Chondrocyte (in vitro differentiated cells): Measurements from ENCODE around the gene SLC16A8. TPM values are rescaled to one million over a fixed set of nuclear protein-coding genes. Genes with fewer than 3 reads are reported as not detected.

Experiments
- DNase-seq: peaks from one replicate; pipeline ENCODE4 v3.0.0; 2021; ENCODE audit warnings: mixed read lengths, low spot score
- H3K27ac Mint-ChIP-seq: one replicate; pipeline ENCODE4 v1.8.0; 2021; ENCODE audit warnings: mild to moderate bottlenecking, moderate library complexity, mixed read lengths; ENCODE audit not compliant: unreplicated experiment
- H3K27me3 Mint-ChIP-seq: 2 replicates; pipeline ENCODE4 v1.8.0; 2021; ENCODE audit warnings: low read depth, mixed read lengths
- H3K36me3 Mint-ChIP-seq: 2 replicates; pipeline ENCODE4 v1.8.0; 2021; ENCODE audit warnings: low read depth, mixed read lengths
- H3K4me1 Mint-ChIP-seq: 2 replicates; pipeline ENCODE4 v1.8.0; 2021; ENCODE audit warnings: low read depth, mild to moderate bottlenecking, mixed read lengths
- H3K4me3 Mint-ChIP-seq: one replicate; pipeline ENCODE4 v1.8.0; 2021; ENCODE audit warnings: mild to moderate bottlenecking, moderate library complexity, mixed read lengths; ENCODE audit not compliant: unreplicated experiment
- H3K9me3 Mint-ChIP-seq: 2 replicates; pipeline ENCODE4 v1.8.0; 2021; ENCODE audit warnings: low read depth, mixed read lengths
- total RNA-seq: library from RNA; stranded (reverse); gene quantifications from 3 replicates; pipeline ENCODE4 v1.2.1, GENCODE V29; 2021
- TF ChIP-seq, protein P1 (sequence below): fragments of 200-600 bp; sonication (generic); IDR thresholded peaks from 2 replicates; pipeline ENCODE4 v1.5.0; 2021; ENCODE audit warnings: antibody characterized with exemption, mild to moderate bottlenecking, moderate library complexity

SLC16A8 gene
- total RNA-seq, 1 donor from 2014 or later, result 0.50 TPM

DNA sequence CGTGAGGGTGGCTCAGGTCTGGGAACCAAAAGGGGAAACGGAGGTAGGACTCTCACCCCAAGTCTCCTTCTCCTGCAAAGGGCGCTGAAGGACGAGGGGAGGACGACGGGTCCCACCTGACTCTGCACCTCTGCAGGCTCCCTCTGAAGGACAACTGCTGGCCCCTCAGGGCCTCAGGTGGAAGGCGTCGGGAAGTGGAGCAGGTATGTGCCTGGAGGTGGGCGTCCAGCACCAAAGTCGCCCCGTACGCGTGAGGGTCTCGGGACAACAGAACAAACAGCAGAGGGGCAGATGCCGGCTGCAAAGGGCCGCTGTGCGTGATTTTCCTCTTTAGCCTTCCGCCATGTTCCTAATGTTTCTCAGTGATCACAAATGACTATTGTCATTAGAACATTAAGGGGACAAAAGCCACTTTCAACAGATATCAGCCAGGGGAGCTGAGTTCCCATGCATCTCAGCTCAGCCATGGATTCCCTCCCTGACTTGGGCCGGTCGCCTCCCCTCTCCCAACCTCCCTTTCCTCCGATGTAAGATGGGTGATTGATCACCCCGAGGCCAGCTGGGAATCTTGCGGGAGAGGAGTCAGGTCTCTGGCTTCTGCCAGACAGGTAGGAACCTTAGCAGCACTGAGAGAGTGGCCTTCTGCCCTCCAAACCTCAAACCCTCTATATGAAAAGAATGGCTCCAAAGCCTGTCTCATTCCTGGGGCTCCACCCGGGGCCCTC is 836 bp downstream of the SLC16A8 start:
- TF ChIP-seq, protein P1, sequence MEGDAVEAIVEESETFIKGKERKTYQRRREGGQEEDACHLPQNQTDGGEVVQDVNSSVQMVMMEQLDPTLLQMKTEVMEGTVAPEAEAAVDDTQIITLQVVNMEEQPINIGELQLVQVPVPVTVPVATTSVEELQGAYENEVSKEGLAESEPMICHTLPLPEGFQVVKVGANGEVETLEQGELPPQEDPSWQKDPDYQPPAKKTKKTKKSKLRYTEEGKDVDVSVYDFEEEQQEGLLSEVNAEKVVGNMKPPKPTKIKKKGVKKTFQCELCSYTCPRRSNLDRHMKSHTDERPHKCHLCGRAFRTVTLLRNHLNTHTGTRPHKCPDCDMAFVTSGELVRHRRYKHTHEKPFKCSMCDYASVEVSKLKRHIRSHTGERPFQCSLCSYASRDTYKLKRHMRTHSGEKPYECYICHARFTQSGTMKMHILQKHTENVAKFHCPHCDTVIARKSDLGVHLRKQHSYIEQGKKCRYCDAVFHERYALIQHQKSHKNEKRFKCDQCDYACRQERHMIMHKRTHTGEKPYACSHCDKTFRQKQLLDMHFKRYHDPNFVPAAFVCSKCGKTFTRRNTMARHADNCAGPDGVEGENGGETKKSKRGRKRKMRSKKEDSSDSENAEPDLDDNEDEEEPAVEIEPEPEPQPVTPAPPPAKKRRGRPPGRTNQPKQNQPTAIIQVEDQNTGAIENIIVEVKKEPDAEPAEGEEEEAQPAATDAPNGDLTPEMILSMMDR, result no peak
- DNase-seq, result peak; percentile 83
- no peaks in the 10 kb centered on the region for H3K27me3 Mint-ChIP-seq
- no peak overlapping the region for H3K27ac Mint-ChIP-seq
- H3K36me3 Mint-ChIP-seq, result peaks cover 3% of the 10 kb centered on the region
- H3K4me3 Mint-ChIP-seq, result no peak overlapping the region
- no peaks in the 10 kb centered on the region for H3K9me3 Mint-ChIP-seq
- no peaks in the 10 kb centered on the region for H3K4me1 Mint-ChIP-seq

GRCh38 chr22:38081941-38082828 is 1.8 kb downstream of the SLC16A8 start:
- Mint-ChIP-seq H3K27me3 (no peaks in the 10 kb centered on the region), H3K4me3 (no peak overlapping the region)
- TF ChIP-seq, protein P1, result no peak

DNA sequence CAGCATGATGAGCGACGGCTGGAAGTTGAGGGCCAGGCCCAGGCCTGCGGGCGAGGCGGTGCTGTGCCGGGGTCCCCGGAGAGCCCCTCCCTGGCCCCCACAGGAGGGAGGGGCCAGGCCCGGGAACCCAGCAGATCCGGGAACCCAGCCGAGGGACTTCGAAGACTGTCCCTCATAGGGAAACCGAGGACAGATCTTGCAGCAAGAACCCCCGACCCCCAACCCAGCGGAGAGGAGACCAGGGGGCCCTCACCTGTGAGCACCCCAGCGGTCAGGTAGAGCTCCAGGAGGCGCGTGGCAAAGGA is 2.4 kb downstream of the SLC16A8 start:
- Mint-ChIP-seq H3K9me3 (no peaks in the 10 kb centered on the region), H3K4me1 (no peaks in the 10 kb centered on the region), H3K27ac (no peak overlapping the region)

More at GRCh38 chr22:38081941-38082828, 1.8 kb downstream of the SLC16A8 start:
- Mint-ChIP-seq H3K27ac (no peak overlapping the region), H3K4me1 (no peaks in the 10 kb centered on the region), H3K9me3 (no peaks in the 10 kb centered on the region), H3K36me3 (no peaks in the 10 kb centered on the region)
- peak; percentile 90 for DNase-seq

DNA sequence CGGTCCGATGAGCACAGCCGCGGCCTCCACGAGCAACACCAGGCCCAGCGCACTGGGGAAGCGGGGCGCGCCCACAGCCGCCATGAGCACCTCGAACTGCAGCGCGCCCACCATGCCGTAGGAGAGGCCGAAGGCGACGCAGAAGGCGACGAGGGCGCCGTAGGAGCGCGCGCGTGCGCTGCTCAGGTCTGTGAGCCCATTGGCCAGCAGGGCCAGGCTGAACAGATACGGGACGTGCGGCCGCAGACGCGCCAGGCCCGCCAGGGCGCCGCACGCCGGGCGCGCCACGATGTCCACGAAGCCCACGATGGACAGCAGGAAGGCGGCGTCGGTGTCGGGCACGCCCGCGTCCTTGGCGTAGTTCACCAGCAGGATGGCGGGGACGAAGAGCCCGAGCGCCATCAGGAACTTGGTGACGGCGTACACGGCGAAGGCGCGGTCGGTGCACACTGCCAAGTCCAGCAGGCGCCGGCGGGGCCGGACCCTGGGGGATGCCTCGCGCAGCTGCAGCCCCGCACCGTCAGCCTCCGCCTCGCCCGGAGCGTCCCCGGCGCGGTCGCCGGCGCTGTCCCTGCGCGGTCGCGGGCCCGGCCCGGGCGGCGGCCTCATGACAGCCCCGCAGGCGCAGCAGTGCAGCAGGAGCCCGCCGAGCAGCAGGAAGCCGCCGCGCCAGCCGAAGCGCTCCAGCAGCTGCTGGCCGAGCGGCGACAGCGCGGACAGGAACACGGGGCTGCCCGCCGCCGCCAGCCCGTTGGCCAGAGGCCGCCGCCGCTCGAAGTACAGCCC is 2.9 kb downstream of the SLC16A8 start:
- peak; percentile 81 for DNase-seq
- Mint-ChIP-seq H3K27me3 (no peaks in the 10 kb centered on the region), H3K4me3 (no peak overlapping the region), H3K4me1 (no peaks in the 10 kb centered on the region), H3K36me3 (no peaks in the 10 kb centered on the region), H3K27ac (no peak overlapping the region), H3K9me3 (no peaks in the 10 kb centered on the region)
- TF ChIP-seq, protein P1, result no peak

More for the DNA sequence above, 2.4 kb downstream of the SLC16A8 start:
- H3K36me3 Mint-ChIP-seq, result no peaks in the 10 kb centered on the region
- DNase-seq, result no peak
- H3K27me3 Mint-ChIP-seq, result no peaks in the 10 kb centered on the region
- no peak overlapping the region for H3K4me3 Mint-ChIP-seq
- TF ChIP-seq, protein P1, result no peak

DNA sequence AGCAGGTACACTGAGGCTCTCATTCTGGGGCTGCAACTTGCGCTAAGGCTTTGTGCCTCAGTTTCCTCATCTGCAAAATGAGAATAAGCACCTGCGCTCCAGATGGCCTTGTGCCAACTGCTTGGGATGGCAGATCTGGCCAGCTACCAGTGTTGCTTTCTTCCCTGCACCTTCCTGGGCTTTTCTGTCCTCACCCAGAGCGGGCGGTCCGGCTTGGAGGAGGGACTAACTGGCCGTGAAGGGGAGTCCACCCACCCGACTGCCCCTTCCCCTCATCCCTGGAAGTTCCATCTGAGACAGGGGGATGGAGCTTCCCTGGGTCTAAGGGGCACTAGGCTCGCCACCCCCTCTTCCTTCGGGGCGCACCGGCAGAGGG is 3.5 kb downstream of the SLC16A8 start:
- no peaks in the 10 kb centered on the region for H3K4me1 Mint-ChIP-seq
- no peaks in the 10 kb centered on the region for H3K36me3 Mint-ChIP-seq
- no peak overlapping the region for H3K27ac Mint-ChIP-seq
- H3K9me3 Mint-ChIP-seq, result no peaks in the 10 kb centered on the region
- TF ChIP-seq, protein P1, result no peak
- DNase-seq, result no peak
- no peaks in the 10 kb centered on the region for H3K27me3 Mint-ChIP-seq
- H3K4me3 Mint-ChIP-seq, result no peak overlapping the region
